Measurements from ENCODE around the gene BIVM.
"Not testable (repeated sequence)": the region's sequence is repeated elsewhere in the genome, so short reads cannot be mapped to it uniquely, and the experiment has no call there.

Gene BIVM, protein sequence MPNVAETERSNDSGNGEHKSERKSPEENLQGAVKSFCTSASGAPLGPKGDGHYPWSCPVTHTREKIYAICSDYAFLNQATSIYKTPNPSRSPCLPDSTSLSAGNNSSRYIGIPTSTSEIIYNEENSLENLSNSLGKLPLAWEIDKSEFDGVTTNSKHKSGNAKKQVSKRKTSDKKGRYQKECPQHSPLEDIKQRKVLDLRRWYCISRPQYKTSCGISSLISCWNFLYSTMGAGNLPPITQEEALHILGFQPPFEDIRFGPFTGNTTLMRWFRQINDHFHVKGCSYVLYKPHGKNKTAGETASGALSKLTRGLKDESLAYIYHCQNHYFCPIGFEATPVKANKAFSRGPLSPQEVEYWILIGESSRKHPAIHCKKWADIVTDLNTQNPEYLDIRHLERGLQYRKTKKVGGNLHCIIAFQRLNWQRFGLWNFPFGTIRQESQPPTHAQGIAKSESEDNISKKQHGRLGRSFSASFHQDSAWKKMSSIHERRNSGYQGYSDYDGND

DNA sequence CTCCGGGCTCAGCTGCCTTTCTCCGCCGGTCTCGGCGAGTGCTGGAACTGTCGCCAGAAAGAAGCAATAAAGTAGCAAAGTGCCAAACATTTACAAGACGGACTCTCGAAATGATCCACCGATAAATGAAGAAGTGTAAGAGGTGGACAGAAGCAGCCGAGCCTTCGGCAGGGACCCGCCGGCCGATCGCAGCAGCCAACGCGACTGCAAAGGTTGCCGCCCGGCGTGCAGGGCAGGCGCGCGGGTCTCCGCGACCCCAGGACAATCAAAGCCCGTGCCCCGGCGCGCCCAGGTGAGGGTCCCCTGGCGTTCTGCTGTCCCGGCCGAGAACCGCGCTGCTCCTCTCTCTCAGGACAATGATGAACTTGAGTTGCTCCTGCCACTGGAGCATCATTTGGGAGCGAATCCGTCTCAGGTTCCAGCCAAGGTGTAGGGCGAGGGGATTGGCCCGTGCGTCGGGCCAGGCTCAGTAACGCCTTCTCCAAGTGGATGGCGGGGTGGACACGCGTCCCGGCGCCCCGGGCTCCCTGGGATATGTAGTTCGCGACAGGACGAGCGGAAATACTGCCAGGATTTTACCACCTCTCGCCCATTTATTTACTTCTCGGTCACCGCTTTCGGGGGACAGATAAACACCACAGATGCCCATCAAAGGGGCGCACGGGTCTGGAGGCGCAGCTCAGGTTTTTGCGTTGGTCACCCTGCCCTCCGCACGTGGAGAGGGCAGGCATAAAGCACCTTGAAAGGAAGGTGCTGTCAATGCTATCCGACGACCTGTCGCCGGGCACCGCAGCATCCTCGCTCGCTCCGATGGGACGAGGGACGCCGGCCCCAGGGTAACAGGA, at the start of gene BIVM, which contains the start of gene POGLUT2:
TSS of gene BIVM (plus strand) at position 539 of the 845 bp plus-strand sequence. CDS start 8,149 bp downstream, outside the sequence.
TSS of gene POGLUT2 (minus strand) at position 396 of the 845 bp plus-strand sequence. CDS start at position 90, 306 bp downstream.
- peak; percentile 74 for DNase-seq (ENCODE audit: low read depth)

DNA sequence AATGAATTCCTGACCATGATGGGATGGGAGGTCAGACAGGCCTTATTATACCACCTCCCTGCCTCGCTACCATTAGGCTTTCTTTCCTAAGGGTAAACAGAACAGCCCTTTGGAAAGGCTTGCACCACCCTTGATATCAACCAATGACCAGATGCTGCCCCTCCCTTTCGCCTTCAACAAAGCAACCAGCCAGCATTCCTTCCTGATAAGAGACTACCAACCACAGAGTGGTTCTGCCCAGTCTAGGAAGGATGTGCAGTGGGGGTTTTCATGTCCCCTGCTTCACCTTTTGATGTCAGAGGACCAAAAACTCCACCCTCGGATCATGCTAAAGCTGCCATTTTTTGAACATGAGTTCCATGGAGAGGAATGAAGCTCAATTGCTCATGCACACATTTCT, 47.0 kb upstream of the BIVM start:
- no peak for DNase-seq (ENCODE audit: low read depth)

DNA sequence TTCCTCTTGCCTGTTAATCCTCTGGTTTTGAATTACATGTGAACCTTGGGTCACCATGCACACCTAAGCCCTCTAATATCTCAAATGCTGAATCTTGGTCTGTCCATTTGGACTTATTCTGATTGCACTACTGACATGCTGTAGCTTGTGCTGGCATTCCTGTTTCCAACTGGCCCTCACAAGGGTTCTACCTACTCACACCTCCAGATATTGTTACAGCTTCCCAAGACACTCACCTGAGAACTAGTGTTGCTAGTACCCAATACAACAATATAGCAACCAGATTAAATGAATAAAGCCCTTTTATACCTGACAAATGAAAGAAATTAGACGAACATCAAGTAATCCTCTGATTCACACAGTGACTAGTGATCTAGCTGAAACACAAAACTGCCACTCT, 41.9 kb upstream of the BIVM start:
- DNase-seq (ENCODE audit: low read depth) = no peak

DNA sequence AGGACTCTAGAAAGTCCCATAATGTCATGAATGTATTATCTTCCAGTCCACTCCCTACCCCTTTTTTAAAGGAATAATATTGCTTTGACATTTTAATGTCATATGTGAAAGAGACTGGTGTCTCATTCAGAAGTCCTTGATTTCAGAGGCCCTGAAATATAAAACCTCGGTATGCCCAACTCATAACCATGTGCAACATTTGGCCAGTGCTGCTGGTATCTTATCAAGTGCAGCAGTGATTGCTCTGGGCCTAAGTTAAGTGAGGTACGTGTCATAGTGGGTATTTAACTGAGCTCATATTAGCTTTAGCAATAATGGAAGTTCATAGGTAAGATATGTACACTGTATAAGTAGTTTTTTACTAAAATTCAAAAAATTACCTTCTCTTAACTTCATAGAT, 40.1 kb upstream of the BIVM start:
- no peak for DNase-seq (ENCODE audit: low read depth)

DNA sequence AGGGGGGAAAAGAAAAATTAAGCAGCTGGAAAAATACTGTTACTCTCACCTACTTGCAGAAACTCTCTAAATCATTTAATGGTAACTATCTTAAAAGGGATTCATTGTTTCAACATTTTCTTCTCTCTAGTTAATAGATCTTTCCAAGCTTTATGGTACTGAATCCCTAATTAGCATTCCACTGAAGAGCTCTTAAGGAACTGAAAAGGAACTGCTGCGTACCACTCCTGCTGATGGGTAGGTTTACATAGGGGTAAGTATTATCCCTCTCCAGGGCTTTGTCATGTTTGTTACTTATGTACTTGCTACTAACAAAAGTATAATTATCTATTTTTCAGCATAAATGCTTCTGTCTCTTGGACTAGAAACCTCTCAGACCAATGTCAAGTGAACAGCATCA, 37.8 kb upstream of the BIVM start:
- no peak for DNase-seq (ENCODE audit: low read depth)

DNA sequence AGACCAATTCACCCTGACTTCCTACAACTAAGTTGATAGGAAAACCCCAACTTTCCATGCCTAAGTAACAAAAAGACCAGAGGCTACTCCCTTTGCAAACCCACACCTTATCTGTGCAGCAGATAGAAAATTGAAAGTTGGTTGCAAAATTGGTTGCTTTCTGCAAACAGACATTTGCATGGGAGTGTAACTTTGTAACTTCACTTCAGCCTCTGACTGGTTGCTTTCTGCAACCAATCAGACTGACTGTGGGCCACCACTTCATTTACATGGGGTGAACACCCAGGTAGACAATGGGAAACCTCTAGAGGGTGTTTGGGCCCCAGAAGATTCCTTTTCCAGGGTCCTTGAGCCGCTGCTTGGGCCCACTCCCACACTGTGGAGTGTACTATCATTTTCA, 35.2 kb upstream of the BIVM start:
- no peak for DNase-seq (ENCODE audit: low read depth)

DNA sequence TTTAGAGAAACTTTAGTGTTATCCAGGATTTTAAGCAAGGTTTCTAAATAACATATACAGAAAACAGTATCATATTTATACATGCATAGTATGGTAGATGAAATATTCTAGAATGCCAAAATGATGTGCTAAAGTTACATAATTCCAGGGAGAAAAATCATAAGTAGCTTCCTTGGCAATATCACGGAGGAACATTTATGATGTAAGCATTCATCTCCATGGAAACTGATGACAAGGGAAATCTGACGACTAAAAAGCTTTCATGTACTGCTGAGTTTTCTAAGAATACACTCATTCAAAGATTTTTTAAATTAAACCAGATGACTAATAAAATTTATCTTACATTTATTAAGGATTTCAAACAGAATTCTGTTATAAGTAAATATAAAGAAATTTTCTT, 30.0 kb upstream of the BIVM start:
- no peak for DNase-seq (ENCODE audit: low read depth)

DNA sequence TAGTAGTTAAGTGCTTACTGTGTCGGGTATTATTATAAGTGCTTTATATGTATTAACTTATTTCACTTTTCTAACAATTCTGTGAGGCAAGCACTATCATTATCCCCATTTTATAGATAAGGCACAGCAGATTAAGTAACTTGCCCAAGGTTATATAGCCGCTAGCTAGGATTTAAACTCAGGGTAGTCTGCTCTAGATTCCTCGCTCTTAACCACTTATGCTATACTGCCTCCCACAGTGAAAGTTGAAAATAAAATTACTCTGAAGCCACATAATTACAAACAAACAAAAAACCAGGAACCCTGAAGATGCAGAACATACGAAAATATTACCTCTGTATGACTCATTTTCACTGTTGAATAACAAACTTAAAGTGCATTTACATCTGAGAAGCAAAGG, 29.2 kb upstream of the BIVM start:
- DNase-seq (ENCODE audit: low read depth) = no peak

DNA sequence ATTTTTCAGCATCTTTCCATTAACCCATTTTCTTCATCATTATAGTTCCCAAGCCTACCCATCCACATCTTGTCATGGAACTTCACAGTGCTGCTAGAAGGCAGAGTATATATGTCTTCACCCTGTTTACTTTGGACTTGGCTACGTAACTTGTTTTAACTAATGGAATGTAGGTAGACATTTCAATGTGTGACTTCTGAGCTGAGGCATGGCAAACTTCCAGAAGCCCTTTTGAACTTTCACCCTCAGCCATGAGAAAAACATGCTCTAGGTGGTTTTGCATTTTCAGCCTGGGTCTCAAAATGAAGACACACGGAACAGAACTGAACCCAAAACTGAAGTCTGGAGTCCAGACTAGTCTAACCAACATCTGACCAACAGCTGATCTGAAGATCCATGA, 28.5 kb upstream of the BIVM start:
- no peak for DNase-seq (ENCODE audit: low read depth)

DNA sequence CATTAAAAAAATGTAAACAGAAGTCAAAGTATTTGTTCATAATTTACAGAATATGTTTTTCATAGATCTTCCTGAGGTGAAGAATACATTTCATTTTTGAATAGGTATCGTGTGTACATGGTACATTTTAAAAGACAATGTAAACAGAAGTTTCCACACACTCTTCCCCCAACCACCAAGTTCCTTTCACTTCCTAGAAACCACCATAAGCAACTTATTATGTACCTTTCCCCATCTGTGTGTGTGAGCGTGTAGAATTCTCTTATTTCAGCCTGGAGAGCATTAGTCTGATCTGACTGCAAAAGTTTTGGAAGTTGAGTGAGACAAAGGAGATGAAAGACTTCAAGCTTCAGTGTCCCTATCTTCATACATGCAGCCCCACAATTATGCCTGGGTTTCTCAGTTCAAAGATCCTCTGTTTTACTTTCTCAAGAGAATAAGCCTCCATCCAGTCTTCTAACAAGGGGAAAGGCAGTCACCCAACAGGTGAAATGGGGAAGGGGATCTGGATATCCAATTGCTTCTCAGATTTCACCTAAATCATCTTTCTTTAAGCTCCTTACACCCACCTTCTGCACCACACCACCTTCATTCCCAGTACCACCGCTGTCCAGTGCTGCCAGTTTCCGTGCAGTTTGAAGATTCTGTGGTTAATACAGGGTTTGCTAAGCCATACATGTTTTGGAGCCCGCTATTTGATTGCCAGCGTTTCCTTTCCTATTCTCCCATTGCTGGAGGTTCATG, 27.4 kb upstream of the BIVM start:
- no peak for DNase-seq (ENCODE audit: low read depth)

DNA sequence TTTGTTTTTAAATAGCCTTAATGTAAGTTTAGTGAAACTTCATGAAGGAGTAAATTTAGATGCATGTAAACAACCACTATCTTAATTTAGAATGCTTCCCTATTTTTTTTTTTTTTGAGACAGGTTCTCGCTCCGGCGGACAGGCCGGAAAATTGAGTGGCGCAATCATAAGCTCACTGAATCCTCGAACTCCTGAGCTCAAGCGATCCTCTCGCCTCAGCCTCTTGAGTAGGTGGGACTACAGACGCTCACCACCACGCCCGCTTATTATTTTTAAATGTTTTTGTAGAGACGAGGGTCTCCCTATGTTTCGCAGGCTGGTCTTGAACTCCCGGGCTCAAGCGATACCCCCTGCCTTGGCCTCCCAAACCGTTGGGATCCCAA, 26.9 kb upstream of the BIVM start:
- no peak for DNase-seq (ENCODE audit: low read depth)

DNA sequence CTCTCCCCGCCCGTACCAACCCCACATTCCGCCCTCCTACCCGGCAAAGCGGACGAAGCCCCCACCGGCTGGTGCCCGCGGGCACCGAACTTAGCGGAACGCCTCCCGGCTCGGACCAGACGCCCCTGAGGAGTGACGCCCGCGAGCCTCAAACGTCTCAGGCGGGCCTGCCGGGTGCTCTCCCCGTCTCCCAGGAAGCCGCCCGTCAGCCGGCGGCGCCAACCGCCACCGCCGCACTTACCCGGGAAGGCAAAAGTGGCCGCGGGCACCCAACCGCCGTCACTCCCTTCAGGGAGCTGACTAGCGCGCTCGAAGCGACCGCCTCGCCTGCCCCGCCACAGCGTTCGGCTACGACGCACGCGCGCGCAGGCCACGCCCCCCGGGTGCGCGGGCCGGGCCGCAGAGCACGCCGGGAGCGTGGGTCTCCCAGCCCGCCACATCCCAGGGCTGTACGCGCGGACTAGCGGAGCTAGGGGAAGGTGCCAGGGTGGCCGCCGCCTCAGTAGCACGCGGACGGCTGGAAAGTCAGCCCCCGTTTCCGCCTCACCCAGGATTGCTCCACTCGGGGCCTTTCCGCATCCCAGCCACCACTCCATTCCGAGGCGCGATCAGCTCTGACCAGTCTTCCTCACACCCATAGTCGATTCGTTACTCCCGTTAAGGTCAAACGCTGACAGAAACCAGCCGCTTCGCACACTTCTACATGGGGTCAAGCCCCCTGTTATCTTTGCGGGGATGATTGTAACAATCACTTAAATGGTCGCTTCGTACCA, 25.3 kb upstream of the BIVM start, which contains the start of gene TEX30:
TSS of gene TEX30 (minus strand) at position 346 of the 773 bp plus-strand sequence. CDS start 3,760 bp downstream, outside the sequence.
- peak; percentile 82 for DNase-seq (ENCODE audit: low read depth)

DNA sequence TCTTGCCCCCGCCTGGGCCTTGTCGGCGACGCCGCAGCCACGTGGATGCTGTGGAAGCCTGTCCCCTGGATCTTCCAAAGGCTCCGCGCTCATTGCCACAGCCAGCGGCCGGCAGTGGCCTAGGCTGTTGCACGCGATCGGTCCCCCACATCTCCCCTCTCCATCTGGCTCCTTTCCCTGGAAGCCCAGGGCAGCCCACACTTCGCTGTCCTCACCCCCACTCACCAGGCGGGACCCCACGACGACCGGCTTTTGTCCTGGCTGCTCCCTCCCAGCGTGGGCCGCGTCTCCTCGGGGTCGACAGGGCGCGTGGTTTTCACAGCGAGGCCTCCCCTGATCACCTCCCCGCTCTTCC, 24.7 kb upstream of the BIVM start:
- DNase-seq (ENCODE audit: low read depth) = no peak

DNA sequence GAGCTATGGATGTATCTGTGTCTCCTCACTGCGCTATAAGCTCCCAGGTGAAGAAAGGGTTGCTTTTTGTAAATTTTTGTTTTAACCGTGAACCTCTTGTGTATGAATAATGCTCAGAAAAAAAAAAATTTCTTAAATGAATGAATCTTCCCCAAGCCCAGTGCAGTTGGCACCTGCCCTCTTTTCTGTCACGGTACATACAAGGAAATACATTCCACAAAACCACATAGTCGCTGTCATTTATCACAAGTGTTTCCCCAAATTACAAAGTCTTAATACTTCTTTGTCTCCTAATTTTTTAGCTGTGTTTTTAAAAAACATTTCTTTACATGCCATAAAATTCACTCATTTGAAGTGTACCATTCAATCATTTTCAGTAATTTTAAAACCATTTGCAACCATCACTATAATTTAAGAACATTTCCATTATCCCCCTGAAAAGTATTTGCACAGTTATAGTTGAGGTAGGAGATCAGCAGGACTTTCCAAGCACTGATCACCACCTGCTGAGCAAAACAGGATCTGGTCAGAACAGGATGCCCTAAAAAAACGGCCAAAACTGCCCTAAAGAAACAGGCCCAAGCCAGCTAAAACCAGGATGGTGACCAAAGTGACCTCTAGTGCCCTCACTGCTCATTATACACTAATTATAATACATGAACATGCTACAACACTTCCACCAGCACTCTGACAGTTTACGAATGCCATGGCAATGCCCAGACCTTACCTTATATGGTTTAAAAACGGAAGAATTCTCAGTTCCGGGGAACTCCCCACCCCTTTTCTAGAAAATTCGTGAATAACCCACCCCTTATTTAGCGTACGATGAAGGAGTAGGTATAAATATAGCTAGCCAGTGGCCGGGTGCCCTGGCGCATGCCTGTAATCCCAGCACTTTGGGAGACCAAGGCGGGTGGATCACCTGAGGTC, 24.1 kb upstream of the BIVM start:
- no peak for DNase-seq (ENCODE audit: low read depth)

DNA sequence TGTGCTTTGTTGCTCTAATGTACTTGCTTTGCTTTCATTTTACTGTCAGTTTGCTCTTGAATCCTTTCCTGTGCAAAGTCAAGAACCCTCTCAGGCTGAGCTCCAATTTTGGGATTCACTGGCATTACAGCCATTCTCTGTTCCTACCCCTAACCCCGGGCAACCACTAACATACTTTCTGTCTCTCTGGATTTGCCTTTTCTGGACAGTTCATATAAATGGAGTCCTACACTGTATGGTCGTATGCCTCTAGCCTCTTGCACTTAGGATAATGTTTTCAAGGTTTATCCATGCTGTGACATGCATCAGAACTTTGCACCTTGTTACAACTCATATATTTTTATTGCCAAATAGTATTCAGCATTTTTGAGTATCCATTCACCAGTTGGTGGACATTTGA, 22.6 kb upstream of the BIVM start:
- DNase-seq (ENCODE audit: low read depth) = no peak

DNA sequence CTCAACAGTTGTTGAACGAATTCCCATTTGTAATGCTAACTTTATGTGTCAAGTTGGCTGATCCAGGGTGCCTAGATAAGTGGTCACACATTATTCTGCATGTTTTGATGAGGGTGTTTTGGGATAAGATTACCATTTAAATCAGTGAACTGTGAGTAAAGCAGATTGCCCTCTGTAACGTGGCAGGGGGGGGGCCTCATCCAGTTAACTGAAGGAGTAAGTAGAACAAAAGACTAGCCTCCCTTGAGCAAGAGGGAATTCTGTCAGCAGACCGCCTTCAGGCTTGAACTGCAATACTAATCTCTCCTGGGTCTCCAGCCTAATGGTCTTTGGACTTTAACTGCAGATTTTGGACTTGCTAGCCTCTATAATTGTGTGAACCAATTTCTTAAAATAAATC, 21.2 kb upstream of the BIVM start:
- DNase-seq (ENCODE audit: low read depth) = no peak

DNA sequence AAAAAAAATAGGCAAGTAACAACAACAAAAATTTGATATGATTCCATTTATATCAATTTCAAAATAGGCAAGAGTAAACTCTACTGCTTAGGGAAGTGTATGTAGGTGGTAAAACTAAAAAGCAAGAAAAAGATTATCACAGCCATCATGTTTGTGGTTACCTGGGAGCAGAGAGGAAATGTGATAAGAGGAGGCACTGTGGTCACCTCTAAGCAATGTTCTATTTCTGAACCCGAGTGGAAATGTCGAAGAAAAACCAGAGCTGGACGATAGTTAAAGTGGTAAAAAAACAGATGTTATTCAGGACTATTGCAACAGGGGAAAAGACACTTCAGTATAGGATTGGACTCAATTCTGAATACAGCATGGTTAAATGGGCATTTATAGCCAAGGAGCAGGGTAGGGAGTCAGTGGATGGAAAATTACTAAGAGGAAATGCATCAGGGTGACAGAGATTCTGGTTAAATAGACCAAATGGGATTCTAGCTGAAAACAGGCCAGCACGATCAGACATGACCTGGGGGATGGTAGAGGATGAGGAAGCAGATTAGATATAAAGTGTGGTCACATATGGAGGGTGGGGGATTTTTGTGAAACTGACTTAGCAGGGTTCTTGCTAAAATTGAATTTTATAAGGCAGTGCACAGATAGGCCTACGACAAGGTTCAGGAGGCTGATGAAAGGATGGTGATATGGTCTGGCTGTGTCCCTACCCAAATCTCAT, 19.3 kb upstream of the BIVM start:
- DNase-seq (ENCODE audit: low read depth) = no peak

DNA sequence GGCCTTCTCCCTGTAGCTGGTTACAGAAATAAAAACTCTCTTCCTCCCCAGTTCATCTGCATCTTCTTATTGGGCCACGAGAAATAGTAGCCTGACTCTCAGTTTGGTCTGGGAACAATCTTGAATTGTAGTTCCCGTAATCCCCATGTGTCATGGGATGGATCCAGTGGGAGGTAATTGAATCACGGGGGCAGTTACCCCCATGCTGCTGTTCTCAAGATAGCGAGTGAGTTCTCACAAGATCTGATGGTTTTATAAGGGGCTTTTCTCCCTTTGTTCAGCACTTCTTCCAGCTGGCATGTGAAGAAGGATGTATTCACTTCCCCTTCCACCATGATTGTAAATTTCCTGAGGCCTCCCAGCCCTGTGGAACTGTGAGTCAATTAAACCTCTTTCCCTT, 18.3 kb upstream of the BIVM start:
- DNase-seq (ENCODE audit: low read depth) = not testable (repeated sequence)

DNA sequence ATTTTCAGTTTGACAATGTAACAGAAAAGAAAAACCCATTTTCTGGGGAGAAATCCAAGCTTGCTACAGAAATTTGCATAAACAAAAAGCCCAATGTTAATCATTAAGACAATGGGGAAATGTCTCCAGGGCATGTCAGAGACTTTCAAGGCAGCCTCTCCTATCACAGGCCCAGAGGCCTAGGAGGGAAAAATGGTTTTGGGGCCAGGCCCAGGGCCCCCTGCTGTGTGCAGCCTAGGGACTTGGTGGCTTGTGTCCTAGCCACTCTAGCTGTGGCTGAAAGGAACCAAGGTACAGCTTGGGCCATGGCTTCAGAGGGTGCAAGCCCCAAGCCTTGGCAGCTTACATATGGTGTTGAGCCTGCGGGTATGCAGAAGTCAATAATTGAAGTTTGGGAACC, 17.3 kb upstream of the BIVM start:
- DNase-seq (ENCODE audit: low read depth) = no peak

DNA sequence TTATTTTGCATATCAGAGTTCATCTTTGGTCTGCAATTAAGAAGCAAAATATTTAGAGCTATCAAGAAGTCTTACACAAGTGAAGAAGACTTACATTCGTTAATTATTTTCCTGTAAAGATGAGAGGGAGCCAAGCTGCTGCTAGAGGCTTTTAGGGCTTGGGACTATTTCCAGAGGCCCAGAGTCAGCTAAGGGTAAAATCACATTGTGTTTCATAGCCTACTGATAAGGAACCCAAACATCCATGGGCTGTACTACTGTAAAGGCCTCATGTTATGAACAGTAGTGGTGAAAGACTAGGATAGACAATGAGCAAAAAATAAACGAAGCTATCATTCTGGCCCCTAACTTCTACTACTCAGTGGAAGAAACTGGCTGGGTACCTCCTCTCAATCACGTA, 14.4 kb upstream of the BIVM start:
- DNase-seq (ENCODE audit: low read depth) = no peak

All from stimulated activated CD8-positive, alpha-beta memory T cell treated with anti-CD3 and anti-CD28 coated beads, Interleukin-4, amount 100 ng/mL, for 24 hours (primary cell).